H9 (cell line): Measurements from ENCODE around the gene ANGEL1. TPM values are rescaled to one million over a fixed set of nuclear protein-coding genes. Genes with fewer than 3 reads are reported as not detected.

ENCODE experiments used
- DNase-seq: peaks from one replicate; pipeline ENCODE4 v3.0.0-alpha.2; 2017
- H2AFZ ChIP-seq: one replicate; pipeline ENCODE4 v1.6.1; 2013; ENCODE audit warnings: mild to moderate bottlenecking, low read length, control low read depth, moderate library complexity
- H2AK5ac ChIP-seq: 2 replicates; pipeline ENCODE4 v1.6.1; 2013; ENCODE audit warnings: low read length, control low read depth, mixed read lengths; ENCODE audit not compliant: insufficient read length
- H2BK120ac ChIP-seq: one replicate; pipeline ENCODE4 v1.6.1; 2013; ENCODE audit warnings: low read depth, mild to moderate bottlenecking, low read length, control low read depth, inconsistent platforms; ENCODE audit not compliant: poor library complexity, severe bottlenecking
- H2BK12ac ChIP-seq: 2 replicates; pipeline ENCODE4 v1.6.1; 2013; ENCODE audit warnings: low read length, control low read depth, mixed read lengths, low read depth; ENCODE audit not compliant: insufficient read length
- H2BK15ac ChIP-seq: 2 replicates; pipeline ENCODE4 v1.6.1; 2013; ENCODE audit warnings: low read depth, low read length, control low read depth
- H2BK20ac ChIP-seq: one replicate; pipeline ENCODE4 v1.6.1; 2013; ENCODE audit warnings: low read depth, mild to moderate bottlenecking, low read length, control low read depth, inconsistent platforms; ENCODE audit not compliant: poor library complexity, severe bottlenecking
- H2BK5ac ChIP-seq: 2 replicates; pipeline ENCODE4 v1.6.1; 2013; ENCODE audit warnings: low read length, control low read depth, mixed read lengths; ENCODE audit not compliant: insufficient read length
- H3K14ac ChIP-seq: 2 replicates; pipeline ENCODE4 v1.6.1; 2013; ENCODE audit warnings: low read length, control low read depth; ENCODE audit not compliant: insufficient read depth
- H3K18ac ChIP-seq: 2 replicates; pipeline ENCODE4 v1.6.1; 2013; ENCODE audit warnings: low read depth, mild to moderate bottlenecking, mixed read lengths, low read length, control low read depth; ENCODE audit not compliant: insufficient read length
- H3K23ac ChIP-seq: 2 replicates; pipeline ENCODE4 v1.6.1; 2013; ENCODE audit warnings: low read length, control low read depth, mixed read lengths, low read depth; ENCODE audit not compliant: insufficient read length
- H3K23me2 ChIP-seq: 2 replicates; pipeline ENCODE4 v1.6.1; 2013; ENCODE audit warnings: low read depth, mild to moderate bottlenecking, mixed read lengths, low read length, control low read depth; ENCODE audit not compliant: insufficient read length, poor library complexity, severe bottlenecking
- H3K27ac ChIP-seq: 2 replicates; pipeline ENCODE4 v1.5.1; 2013; ENCODE audit warnings: low read length, control low read depth, mixed read lengths, low read depth; ENCODE audit not compliant: insufficient read length
- H3K27me3 ChIP-seq: 2 replicates; pipeline ENCODE4 v1.6.1; 2013; ENCODE audit warnings: low read length, control low read depth, inconsistent platforms; ENCODE audit not compliant: insufficient read depth
- H3K4ac ChIP-seq: 2 replicates; pipeline ENCODE4 v1.6.1; 2013; ENCODE audit warnings: low read depth, mild to moderate bottlenecking, control low read depth, inconsistent platforms, low read length, moderate library complexity
- H3K4me1 ChIP-seq: 2 replicates; pipeline ENCODE4 v1.6.1; 2013; ENCODE audit warnings: low read length, control low read depth, inconsistent platforms; ENCODE audit not compliant: insufficient read depth
- H3K4me2 ChIP-seq: 2 replicates; pipeline ENCODE4 v1.6.1; 2013; ENCODE audit warnings: low read length, control low read depth, mixed read lengths; ENCODE audit not compliant: insufficient read length, insufficient read depth
- H3K56ac ChIP-seq: 2 replicates; pipeline ENCODE4 v1.6.1; 2013; ENCODE audit warnings: low read depth, mild to moderate bottlenecking, mixed read lengths, low read length, control low read depth; ENCODE audit not compliant: insufficient read length
- H3K79me1 ChIP-seq: 2 replicates; pipeline ENCODE4 v1.6.1; 2013; ENCODE audit warnings: low read depth, mild to moderate bottlenecking, moderate library complexity, low read length, control low read depth, inconsistent platforms; ENCODE audit not compliant: insufficient read depth, poor library complexity, severe bottlenecking
- H3K79me2 ChIP-seq: 2 replicates; pipeline ENCODE4 v1.6.1; 2013; ENCODE audit warnings: low read length, control low read depth, inconsistent platforms; ENCODE audit not compliant: insufficient read depth
- H3K9ac ChIP-seq: 2 replicates; pipeline ENCODE4 v1.6.1; 2013; ENCODE audit warnings: low read length, control low read depth, mixed read lengths; ENCODE audit not compliant: insufficient read length; ENCODE audit errors: extremely low read depth
- H3K9me3 ChIP-seq: one replicate; pipeline ENCODE4 v1.6.1; 2013; ENCODE audit warnings: low read depth, low read length, inconsistent platforms; ENCODE audit not compliant: control insufficient read depth
- H3T11ph ChIP-seq: one replicate; pipeline ENCODE4 v1.6.1; 2013; ENCODE audit warnings: mild to moderate bottlenecking, low read length, control low read depth, inconsistent platforms
- H4K20me1 ChIP-seq: one replicate; pipeline ENCODE4 v1.6.1; 2013; ENCODE audit not compliant: control insufficient read depth, insufficient read length, insufficient read depth
- H4K5ac ChIP-seq: 2 replicates; pipeline ENCODE4 v1.6.1; 2013; ENCODE audit warnings: low read depth, mild to moderate bottlenecking, mixed read lengths, low read length, control low read depth; ENCODE audit not compliant: insufficient read length
- H4K8ac ChIP-seq: replicated peaks from 2 replicates; pipeline ENCODE4 v1.6.1; 2013; ENCODE audit warnings: low read length, control low read depth, mixed read lengths, low read depth; ENCODE audit not compliant: insufficient read length
- H4K91ac ChIP-seq: 2 replicates; pipeline ENCODE4 v1.6.1; 2013; ENCODE audit warnings: low read depth, mild to moderate bottlenecking, moderate library complexity, mixed read lengths, low read length, control low read depth; ENCODE audit not compliant: insufficient read length
- H3K27ac Mint-ChIP-seq, 3 experiments: 2 replicates in 2 of 3; 3 replicates in 1 of 3; pipeline ENCODE4 v1.8.0; 2020 to 2021; ENCODE audit warnings: mixed read lengths in 3 of 3, mild to moderate bottlenecking in 1 of 3, moderate library complexity in 1 of 3
- H3K27me3 Mint-ChIP-seq: 2 replicates; pipeline ENCODE4 v1.8.0; 2021; ENCODE audit warnings: low read depth, mild to moderate bottlenecking, moderate library complexity, mixed read lengths
- H3K36me3 Mint-ChIP-seq, 3 experiments: 2 replicates in 2 of 3; 3 replicates in 1 of 3; pipeline ENCODE4 v1.8.0; 2020 to 2021; ENCODE audit warnings: low read depth in 3 of 3, mixed read lengths in 3 of 3; ENCODE audit not compliant: insufficient read depth in 1 of 3
- H3K4me1 Mint-ChIP-seq, 2 experiments: 2 replicates each; pipeline ENCODE4 v1.8.0; 2020; ENCODE audit warnings: mixed read lengths in 2 of 2
- H3K4me3 Mint-ChIP-seq, 2 experiments: 2 replicates in 1 of 2; 3 replicates in 1 of 2; pipeline ENCODE4 v1.8.0; 2020 to 2021; ENCODE audit warnings: mild to moderate bottlenecking in 2 of 2, mixed read lengths in 2 of 2, moderate library complexity in 1 of 2
- H3K9me3 Mint-ChIP-seq, 2 experiments: 2 replicates in 1 of 2; 3 replicates in 1 of 2; pipeline ENCODE4 v1.8.0; 2020; ENCODE audit warnings: mild to moderate bottlenecking in 2 of 2, mixed read lengths in 2 of 2, moderate library complexity in 1 of 2
- CTCF ChIP-seq: fragments of 200-600 bp; sonication (generic); conservative IDR thresholded peaks from 3 replicates; pipeline ENCODE4 v1.8.0; 2021; ENCODE audit warnings: antibody characterized with exemption, mild to moderate bottlenecking
- WGBS: extraction: QIAGEN DNeasy Blood & Tissue Kit; methylation state at CpG from one replicate; pipeline ENCODE4 v1.1.7; 2013; ENCODE audit warnings: missing lambda C conversion rate, low lambda C conversion rate, mixed read lengths; ENCODE audit not compliant: insufficient read length; ENCODE audit errors: extremely low coverage; 5-methylcytosine and 5-hydroxymethylcytosine counted together
- total RNA-seq: library from RNA; stranded (reverse); gene quantifications from 2 replicates; pipeline ENCODE4 v1.2.1, GENCODE V29; 2021

ANGEL1 gene
- total RNA-seq, 1 experiment from 2014 or later: 21.5 TPM

GRCh38 chr14:76814726-76815645 lies 2.3 kb upstream of the ANGEL1 start:
- H3K4me2 ChIP-seq: no peak overlapping the region
- H3T11ph ChIP-seq: no peak overlapping the region
- no peak overlapping the region for H3K27ac Mint-ChIP-seq
- no peak overlapping the region for H2BK15ac ChIP-seq
- H3K79me2 ChIP-seq: no peaks in the 10 kb centered on the region
- no peak overlapping the region for H2BK120ac ChIP-seq
- no peak overlapping the region for H3K27ac ChIP-seq
- H3K27me3 Mint-ChIP-seq: no peaks in the 10 kb centered on the region; the same call in 1 of the 2 replicates
- H3K4me1 Mint-ChIP-seq: peaks cover 17 to 18% of the 10 kb centered on the region in 2 experiments
- no peaks in the 10 kb centered on the region for H3K36me3 Mint-ChIP-seq
- no peaks in the 10 kb centered on the region for H3K79me1 ChIP-seq
- H2BK20ac ChIP-seq: no peak overlapping the region
- peaks cover 10% of the 10 kb centered on the region for H3K23me2 ChIP-seq
- no peak overlapping the region for H3K18ac ChIP-seq
- H3K56ac ChIP-seq: no peak overlapping the region
- H3K27me3 ChIP-seq: no peaks in the 10 kb centered on the region
- no peak overlapping the region for H2BK5ac ChIP-seq
- DNase-seq: no peak
- H3K14ac ChIP-seq: no peak overlapping the region
- H3K4ac ChIP-seq: no peak overlapping the region
- no peaks in the 10 kb centered on the region for H4K20me1 ChIP-seq
- peaks cover 0 to 2% of the 10 kb centered on the region in 2 experiments; a peak in 3 of 5 replicates for H3K9me3 Mint-ChIP-seq
- no peak overlapping the region for H3K9ac ChIP-seq
- H4K91ac ChIP-seq: no peak overlapping the region
- no peak overlapping the region for H2BK12ac ChIP-seq
- no peak overlapping the region for H3K23ac ChIP-seq
- no peak overlapping the region for H4K5ac ChIP-seq
- no CpG with 5 or more reads among the region's 7 CpGs for WGBS
- no peak for TF ChIP-seq CTCF
- no peaks in the 10 kb centered on the region for H3K9me3 ChIP-seq
- no peak overlapping the region for H3K4me3 Mint-ChIP-seq
- no peak overlapping the region for H4K8ac ChIP-seq
- no peak overlapping the region for H2AFZ ChIP-seq
- peaks cover 4% of the 10 kb centered on the region; the same call in 1 of the 2 replicates for H3K4me1 ChIP-seq
- H2AK5ac ChIP-seq: no peak overlapping the region
